Ishikawa (cell line): ENCODE measurements around the gene P2RX6.

Source experiments
- EGR1 ChIP-seq: IDR thresholded peaks from 2 replicates; pipeline ENCODE4 v1.6.1; 2012
- EP300 ChIP-seq: IDR thresholded peaks from 2 replicates; pipeline ENCODE4 v1.6.1; 2012; ENCODE audit warnings: borderline replicate concordance
- NFIC ChIP-seq: IDR thresholded peaks from 2 replicates; pipeline ENCODE4 v1.6.1; 2012
- REST ChIP-seq: IDR thresholded peaks from 2 replicates; pipeline ENCODE4 v1.6.1; 2012; ENCODE audit warnings: low read depth, mild to moderate bottlenecking
- YY1 ChIP-seq: IDR thresholded peaks from 2 replicates; pipeline ENCODE4 v1.6.1; 2012; ENCODE audit warnings: low read depth
- ZBTB7A ChIP-seq: IDR thresholded peaks from 2 replicates; pipeline ENCODE4 v1.6.1; 2012; ENCODE audit warnings: low read depth

- no peak for TF ChIP-seq EGR1
- no peak for TF ChIP-seq EP300
- TF ChIP-seq REST: no peak
- TF ChIP-seq NFIC: no peak
- no peak for TF ChIP-seq ZBTB7A
- TF ChIP-seq YY1: no peak
These were observed 28.3 kb downstream of the P2RX6 start for GRCh38 chr22:21042978-21043859.
